ENCODE data around the gene CACNA1E. TPM values are rescaled to one million over a fixed set of nuclear protein-coding genes. Genes with fewer than 3 reads are reported as not detected.

The CACNA1E gene
- total RNA-seq, 1 experiment from 2014 or later, result not detected

- peak; percentile 67 for DNase-seq (ENCODE audit: low spot score)
Measured at GRCh38 chr1:181479137-181479745, 4.1 kb upstream of the CACNA1E start.

DNA sequence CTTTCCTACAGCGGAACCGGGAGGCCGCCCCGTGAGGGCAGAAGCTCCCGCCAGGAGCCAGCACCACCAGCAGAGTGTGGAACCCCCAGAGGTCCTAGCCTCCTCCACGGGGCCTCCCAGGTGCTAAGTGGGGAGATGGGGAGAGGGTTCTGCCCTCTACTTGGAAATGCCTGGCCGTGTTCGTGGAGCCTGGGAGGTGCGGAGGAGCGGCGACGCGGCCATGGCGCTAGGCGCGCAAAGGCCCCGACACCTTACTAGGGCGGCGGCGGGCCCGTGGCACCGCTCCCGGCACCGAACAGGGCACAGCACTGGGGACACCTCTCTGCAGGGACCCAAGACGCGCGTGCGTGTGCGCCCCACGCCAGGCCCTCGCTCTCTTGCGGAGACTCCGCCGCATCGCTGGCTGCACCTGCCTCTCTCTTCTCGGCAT, 1.3 kb upstream of the CACNA1E start:
- no peaks in the 10 kb centered on the region for H3K9me3 ChIP-seq (ENCODE audit: low read depth, low read length, poor library complexity, severe bottlenecking)
- POLR2A ChIA-PET (ENCODE audit: low non-redundant PET), result no interaction called here
- peaks cover 92% of the 10 kb centered on the region for H3K27me3 ChIP-seq (replicated peaks; ENCODE audit: insufficient read depth, low read depth, low read length, poor library complexity)
- H3K4me3 ChIP-seq (ENCODE audit: low read depth, low read length, poor library complexity, severe bottlenecking), result no peak overlapping the region
- no peak overlapping the region for H3K27ac ChIP-seq (ENCODE audit: low read depth, low read length, poor library complexity, severe bottlenecking)
- intact Hi-C loops (cut with micrococcal nuclease; ENCODE audit: unreplicated experiment), result no loop called here
- BruUV-seq (replicated peaks), result no TSS peak
- CTCF ChIA-PET, result interaction anchor here (1.1 kb wide), 1 partner anchor 455 kb away, joined by 3 read pairs; no protein-coding TSS in a partner anchor
- TF ChIP-seq, protein P1, sequence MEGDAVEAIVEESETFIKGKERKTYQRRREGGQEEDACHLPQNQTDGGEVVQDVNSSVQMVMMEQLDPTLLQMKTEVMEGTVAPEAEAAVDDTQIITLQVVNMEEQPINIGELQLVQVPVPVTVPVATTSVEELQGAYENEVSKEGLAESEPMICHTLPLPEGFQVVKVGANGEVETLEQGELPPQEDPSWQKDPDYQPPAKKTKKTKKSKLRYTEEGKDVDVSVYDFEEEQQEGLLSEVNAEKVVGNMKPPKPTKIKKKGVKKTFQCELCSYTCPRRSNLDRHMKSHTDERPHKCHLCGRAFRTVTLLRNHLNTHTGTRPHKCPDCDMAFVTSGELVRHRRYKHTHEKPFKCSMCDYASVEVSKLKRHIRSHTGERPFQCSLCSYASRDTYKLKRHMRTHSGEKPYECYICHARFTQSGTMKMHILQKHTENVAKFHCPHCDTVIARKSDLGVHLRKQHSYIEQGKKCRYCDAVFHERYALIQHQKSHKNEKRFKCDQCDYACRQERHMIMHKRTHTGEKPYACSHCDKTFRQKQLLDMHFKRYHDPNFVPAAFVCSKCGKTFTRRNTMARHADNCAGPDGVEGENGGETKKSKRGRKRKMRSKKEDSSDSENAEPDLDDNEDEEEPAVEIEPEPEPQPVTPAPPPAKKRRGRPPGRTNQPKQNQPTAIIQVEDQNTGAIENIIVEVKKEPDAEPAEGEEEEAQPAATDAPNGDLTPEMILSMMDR (conservative IDR thresholded peaks at IDR 0.05; ENCODE audit: low read depth, low read length), result no peak
- no peak for TF ChIP-seq EZH2 (IDR thresholded peaks at IDR 0.05; ENCODE audit: borderline replicate concordance, low read depth, low read length, poor library complexity, severe bottlenecking)
- H3K4me1 ChIP-seq (ENCODE audit: insufficient read depth, low read length, poor library complexity, severe bottlenecking), result no peaks in the 10 kb centered on the region
- no peak for DNase-seq (ENCODE audit: low spot score)
- H3K36me3 ChIP-seq (ENCODE audit: insufficient read depth, low read length, poor library complexity, severe bottlenecking), result no peaks in the 10 kb centered on the region

More at GRCh38 chr1:181479137-181479745, 4.1 kb upstream of the CACNA1E start:
- intact Hi-C loops (cut with micrococcal nuclease; ENCODE audit: unreplicated experiment), result loop anchor here (1.0 to 2.0 kb wide), 4 partner anchors 198 to 602 kb away; no protein-coding TSS in a partner anchor
- CTCF ChIA-PET, result interaction anchor here (0.7 to 1.1 kb wide), 5 partner anchors 25 to 602 kb away, joined by 3 to 11 read pairs (median 4); no protein-coding TSS in a partner anchor
- Histone ChIP-seq H3K9me3 (ENCODE audit: low read depth, low read length, poor library complexity, severe bottlenecking) (no peaks in the 10 kb centered on the region), H3K4me3 (ENCODE audit: low read depth, low read length, poor library complexity, severe bottlenecking) (no peak overlapping the region), H3K27me3 (replicated peaks; ENCODE audit: insufficient read depth, low read depth, low read length, poor library complexity) (peaks cover 90% of the 10 kb centered on the region), H3K36me3 (ENCODE audit: insufficient read depth, low read length, poor library complexity, severe bottlenecking) (no peaks in the 10 kb centered on the region), H3K4me1 (ENCODE audit: insufficient read depth, low read length, poor library complexity, severe bottlenecking) (no peaks in the 10 kb centered on the region), H3K27ac (ENCODE audit: low read depth, low read length, poor library complexity, severe bottlenecking) (no peak overlapping the region)
- POLR2A ChIA-PET (ENCODE audit: low non-redundant PET), result no interaction called here
- no peak for TF ChIP-seq EZH2 (IDR thresholded peaks at IDR 0.05; ENCODE audit: borderline replicate concordance, low read depth, low read length, poor library complexity, severe bottlenecking)
- TF ChIP-seq, protein P1 (conservative IDR thresholded peaks at IDR 0.05; ENCODE audit: low read depth, low read length), result peak; percentile 79
- no TSS peak for BruUV-seq (replicated peaks)

DNA sequence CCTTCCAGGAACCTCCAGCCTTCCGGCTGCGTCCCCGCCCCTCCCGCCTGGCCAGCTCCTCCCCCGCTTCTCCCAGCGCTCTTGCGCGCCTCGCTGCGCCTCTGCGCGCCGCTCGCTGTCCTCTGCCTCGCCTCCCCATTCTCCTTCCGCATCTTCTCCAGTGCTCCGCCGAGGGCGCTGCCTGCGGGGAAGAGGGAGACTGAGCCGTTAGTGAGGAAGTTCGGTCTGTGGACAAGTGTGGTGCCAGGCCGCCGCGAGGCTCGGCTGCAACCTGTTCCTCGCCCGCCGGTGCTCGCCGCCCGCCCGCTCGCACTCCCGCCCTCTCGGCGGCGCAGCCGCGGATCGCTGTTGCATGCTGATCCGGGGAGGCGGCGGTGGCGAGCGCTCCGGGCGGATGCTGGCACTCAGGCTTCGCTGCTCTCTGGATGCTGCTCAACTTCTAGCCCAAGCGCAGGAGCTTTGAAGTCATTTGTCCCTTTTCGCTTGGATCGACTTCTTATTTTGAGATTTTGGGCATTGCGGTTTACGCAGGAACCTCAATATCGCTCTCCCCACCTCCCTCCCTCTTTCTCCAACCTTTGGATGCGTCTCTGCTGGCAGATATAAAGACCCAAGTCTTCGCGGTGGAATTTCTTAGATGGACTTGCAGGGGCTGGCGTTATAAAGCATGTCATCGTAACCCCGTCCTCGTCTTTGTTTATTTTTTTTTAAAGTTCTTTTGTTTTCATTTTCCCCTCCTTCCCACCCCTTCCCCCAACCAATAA, 614 bp upstream of the CACNA1E start:
- CTCF ChIA-PET, result no interaction called here
- intact Hi-C loops (cut with micrococcal nuclease; ENCODE audit: unreplicated experiment), result no loop called here
- no TSS peak for BruUV-seq (replicated peaks)
- no peaks in the 10 kb centered on the region for H3K9me3 ChIP-seq (ENCODE audit: low read depth, low read length, poor library complexity, severe bottlenecking)
- POLR2A ChIA-PET (ENCODE audit: low non-redundant PET), result no interaction called here
- no peaks in the 10 kb centered on the region for H3K4me1 ChIP-seq (ENCODE audit: insufficient read depth, low read length, poor library complexity, severe bottlenecking)
- H3K27me3 ChIP-seq (replicated peaks; ENCODE audit: insufficient read depth, low read depth, low read length, poor library complexity), result peaks cover 92% of the 10 kb centered on the region
- TF ChIP-seq, protein P1 (conservative IDR thresholded peaks at IDR 0.05; ENCODE audit: low read depth, low read length), result no peak
- peak; percentile 92 for TF ChIP-seq EZH2 (IDR thresholded peaks at IDR 0.05; ENCODE audit: borderline replicate concordance, low read depth, low read length, poor library complexity, severe bottlenecking)
- no peak overlapping the region for H3K27ac ChIP-seq (ENCODE audit: low read depth, low read length, poor library complexity, severe bottlenecking)
- no peaks in the 10 kb centered on the region for H3K36me3 ChIP-seq (ENCODE audit: insufficient read depth, low read length, poor library complexity, severe bottlenecking)
- DNase-seq (ENCODE audit: low spot score), result peak; percentile 23
- no peak overlapping the region for H3K4me3 ChIP-seq (ENCODE audit: low read depth, low read length, poor library complexity, severe bottlenecking)
